T follicular helper cell (primary cell): ENCODE measurements around the gene MICAL2.

ENCODE experiments used
- DNase-seq: peaks from one replicate; pipeline ENCODE4 v3.0.0-alpha.2; 2020; ENCODE audit warnings: low read depth
- total RNA-seq, 2 experiments: gene quantifications; one replicate each; lab custom pipeline; 2026; lab: John Stamatoyannopoulos, UW

MICAL2 gene, protein sequence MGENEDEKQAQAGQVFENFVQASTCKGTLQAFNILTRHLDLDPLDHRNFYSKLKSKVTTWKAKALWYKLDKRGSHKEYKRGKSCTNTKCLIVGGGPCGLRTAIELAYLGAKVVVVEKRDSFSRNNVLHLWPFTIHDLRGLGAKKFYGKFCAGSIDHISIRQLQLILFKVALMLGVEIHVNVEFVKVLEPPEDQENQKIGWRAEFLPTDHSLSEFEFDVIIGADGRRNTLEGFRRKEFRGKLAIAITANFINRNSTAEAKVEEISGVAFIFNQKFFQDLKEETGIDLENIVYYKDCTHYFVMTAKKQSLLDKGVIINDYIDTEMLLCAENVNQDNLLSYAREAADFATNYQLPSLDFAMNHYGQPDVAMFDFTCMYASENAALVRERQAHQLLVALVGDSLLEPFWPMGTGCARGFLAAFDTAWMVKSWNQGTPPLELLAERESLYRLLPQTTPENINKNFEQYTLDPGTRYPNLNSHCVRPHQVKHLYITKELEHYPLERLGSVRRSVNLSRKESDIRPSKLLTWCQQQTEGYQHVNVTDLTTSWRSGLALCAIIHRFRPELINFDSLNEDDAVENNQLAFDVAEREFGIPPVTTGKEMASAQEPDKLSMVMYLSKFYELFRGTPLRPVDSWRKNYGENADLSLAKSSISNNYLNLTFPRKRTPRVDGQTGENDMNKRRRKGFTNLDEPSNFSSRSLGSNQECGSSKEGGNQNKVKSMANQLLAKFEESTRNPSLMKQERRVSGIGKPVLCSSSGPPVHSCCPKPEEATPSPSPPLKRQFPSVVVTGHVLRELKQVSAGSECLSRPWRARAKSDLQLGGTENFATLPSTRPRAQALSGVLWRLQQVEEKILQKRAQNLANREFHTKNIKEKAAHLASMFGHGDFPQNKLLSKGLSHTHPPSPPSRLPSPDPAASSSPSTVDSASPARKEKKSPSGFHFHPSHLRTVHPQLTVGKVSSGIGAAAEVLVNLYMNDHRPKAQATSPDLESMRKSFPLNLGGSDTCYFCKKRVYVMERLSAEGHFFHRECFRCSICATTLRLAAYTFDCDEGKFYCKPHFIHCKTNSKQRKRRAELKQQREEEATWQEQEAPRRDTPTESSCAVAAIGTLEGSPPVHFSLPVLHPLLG
- total RNA-seq: 32.2 to 52.3 reads per million in 2 experiments

DNA sequence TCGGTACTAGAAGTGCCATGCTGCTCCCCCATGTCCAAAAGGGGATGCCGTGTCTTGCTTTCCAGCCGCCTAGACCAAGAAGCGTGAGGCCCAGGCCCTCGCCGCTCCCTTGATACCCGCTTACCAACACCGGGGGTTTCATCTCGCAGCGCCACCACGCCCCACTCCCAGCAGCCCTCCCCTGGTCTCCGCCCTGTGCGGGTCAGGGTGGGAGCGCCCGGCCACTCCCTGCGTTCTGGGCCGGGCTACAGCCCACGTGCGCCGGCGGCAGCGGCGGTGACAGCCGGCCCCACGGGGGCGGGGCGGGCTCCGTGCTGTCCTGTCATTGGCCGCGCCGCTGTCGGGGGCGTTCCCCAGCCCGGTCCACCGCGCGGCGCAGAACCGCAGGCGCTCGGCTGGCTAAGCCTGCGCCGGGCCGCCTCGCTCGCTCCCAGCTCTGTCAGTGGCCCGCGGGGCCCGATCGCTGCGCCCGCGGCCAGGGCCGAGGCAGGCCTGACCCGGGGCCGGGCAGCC, at the start of gene MICAL2:
TSS of gene MICAL2 (plus strand) at position 390 of the 513 bp plus-strand sequence. CDS start 51,566 bp downstream, outside the sequence.
- peak; percentile 69 for DNase-seq

DNA sequence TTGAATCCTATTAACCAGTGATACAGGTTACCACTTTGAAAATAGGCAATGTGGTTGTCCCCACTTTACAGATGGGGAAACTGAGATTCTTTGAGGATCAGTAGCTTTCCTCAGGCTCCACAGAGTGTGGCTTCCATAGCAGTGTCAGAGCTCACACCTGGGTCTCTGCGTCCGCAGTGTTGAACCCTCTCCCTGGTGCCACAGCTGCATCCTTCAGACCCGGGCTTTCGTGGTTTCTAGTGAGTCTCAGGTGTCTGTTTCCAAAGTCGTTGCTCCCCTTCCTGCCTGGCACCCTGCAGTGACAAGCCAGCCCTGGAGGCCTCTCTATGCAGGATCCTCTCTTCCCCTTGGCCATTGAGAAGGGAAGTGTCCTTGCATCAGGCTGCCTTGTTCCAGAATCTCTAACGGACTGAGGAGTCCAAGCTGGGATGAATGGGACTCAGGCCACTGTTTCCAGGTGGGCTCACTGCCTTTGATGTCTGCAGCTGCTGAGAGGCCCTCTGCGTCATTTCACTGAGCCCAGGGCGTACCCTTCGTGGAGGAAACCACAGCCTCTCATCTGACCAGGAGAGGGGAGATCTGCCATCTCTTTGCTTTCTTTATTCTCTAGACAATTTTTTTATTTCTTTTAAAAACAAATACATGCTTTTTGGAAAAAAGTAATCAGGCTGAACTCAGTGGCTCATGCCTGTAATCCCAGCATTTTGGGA, 48.4 kb upstream of the MICAL2 start:
- no peak for DNase-seq

DNA sequence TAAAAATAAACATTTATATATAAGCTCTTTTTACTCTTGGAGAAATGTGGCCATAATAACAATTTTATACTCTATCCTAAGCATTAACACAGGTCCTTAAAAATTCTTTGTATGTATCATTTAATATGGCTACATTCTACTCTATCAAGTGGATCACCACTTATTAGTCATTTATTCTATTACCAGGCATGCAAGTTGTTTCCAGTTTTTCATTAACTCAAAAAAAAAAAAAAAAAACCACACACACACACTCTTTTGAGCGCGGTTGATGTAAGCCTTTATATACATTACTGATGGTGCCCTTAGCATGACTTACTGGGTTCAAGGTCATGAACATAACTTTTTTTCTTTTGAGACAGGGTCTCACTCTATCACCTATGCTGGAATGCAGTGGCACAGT, 47.1 kb upstream of the MICAL2 start:
- no peak for DNase-seq

DNA sequence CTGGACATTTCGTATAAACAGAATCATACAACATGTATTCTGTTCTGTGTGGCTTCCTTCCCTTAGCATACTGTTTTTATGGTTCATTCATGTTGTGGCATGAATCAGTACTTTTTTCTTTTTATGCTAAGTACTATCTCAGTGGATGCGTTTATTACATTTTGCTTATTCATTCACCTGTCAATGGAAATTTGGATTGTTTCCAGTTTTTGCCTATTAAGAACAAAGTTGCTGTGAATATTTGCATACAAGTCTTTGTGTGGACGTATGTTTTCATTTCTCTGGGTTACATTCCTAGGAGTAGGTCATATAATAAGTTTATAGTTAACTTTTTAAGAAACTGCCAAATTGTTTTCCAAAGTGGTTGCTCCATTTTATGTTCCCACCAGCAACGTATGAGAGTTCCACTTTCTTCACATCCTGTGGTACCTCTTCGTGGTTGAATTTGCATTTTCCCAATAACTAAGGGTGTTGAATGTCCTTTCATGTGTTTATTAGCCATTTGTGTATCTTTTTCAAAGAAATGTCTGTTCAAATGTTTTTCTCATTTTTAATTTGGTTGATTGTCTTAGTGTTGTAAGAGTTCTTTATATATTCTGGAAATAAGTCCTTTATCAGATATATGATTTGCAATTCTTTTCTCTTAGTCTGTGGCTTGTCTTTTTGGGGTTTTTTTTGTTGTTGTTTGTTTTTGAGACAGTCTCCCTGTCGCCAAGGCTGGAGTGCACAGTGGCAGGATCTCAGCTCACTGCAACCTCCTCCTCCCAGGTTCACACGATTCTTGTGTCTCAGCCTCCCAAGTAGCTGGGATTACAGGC, 46.0 kb upstream of the MICAL2 start:
- no peak for DNase-seq

DNA sequence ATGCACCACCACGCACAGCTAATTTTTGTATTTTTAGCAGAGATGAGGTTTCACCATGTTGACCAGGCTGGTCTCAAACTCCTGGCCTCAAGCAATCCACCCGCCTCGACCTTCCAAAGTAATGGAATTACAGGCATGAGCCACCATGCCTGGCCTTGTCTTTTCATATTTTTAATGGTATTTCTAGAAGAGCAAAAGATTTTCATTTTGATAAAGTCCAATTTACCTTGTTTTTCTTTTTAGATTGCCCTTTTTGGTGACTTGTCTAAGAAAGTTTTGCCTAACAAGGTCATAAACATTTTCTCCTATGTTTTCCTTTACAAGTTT, 45.5 kb upstream of the MICAL2 start:
- no peak for DNase-seq

DNA sequence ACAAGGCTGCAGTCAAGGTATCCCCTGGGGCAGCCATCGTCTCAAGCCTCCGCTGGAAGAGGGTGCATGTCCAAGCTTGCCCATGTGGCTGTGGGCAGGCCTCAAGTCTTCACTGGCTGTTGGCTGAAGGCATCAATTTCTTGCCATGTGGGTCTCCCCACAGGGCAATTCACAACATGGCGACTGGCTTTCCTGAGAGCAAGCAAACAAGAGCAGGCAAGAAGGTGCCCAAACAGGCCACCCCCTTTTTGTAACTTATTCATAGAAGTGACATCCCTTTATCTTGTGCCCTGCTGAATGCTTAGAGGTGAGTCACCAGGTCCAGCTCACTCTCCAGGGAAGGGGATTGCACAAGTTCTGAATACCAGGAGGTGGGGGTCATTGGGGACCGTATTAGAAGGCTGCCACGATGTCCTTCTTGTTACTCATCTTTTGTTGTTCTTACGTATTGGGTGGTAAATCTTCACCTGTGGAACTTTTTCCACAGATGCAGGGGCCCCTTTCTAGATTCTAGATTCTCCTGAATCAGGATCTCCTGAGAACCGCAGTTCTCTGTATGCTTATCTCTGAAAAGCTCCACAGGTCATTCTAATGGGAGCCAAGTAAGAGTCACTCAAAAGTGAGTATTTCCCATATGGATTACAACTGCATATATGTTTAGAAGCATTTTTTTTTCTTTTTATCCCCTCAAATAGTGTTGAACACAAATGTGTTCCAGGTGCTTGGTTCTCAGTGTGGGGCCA, 44.2 kb upstream of the MICAL2 start:
- no peak for DNase-seq

DNA sequence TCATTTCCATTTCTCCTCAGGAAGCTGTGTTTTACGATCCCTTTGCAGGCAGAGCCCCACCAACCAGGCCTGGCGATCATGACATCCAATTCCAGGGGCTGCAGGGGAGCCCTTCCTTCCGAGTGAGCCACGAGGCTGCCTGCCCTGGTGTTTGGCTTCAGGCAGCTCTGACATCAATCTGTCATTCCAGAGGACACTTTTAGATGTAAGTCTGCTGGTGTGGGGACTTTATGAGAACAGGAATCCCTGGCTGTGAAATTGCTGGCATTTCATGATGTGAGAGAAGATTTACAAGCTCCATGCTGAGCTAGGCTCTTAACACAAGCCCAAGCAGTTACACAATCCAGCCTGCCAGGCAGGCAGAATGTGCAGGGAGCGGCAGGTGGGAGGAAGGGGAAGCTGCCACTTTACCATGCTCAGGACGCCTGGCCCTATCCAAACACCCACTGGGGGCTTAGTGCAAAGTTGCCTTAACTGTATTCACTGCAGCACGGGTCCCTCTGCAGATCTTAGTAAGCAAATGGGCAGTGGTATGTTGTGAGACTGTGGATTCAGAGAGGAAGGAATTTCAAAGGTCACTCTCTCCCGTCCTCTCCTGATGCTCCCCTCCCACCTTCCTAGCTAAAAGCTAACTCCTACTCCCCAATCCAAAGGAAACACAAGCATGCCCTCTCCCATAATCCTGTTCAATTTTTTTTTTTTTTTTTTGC, 43.4 kb upstream of the MICAL2 start:
- DNase-seq: no peak

DNA sequence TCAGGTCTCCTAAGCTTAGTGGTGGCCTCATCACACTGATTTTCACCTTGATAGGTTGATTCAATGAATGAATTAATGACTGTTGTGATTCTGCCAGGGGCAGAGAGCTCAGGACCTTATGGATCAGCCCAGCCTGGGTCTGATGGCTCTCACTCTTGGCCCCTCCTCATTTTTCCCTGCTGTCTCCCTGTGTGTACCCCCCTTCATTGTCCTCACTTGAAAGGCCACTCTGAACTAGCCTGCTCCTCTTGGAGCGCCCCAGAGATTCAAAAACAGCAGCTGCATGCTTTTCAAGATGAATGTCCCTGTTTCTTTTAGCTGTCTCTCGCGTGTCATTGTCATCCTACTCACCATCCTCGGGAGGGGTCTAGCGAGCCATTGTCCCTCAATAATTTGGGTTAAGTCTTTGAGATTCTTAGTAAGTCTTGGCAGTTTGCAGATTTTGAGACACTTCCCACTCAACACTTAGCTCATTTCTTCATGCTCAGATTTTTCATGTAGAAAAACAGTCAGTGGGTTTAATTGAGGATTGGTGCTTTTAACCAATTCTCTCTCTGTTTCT, 42.5 kb upstream of the MICAL2 start:
- no peak for DNase-seq

DNA sequence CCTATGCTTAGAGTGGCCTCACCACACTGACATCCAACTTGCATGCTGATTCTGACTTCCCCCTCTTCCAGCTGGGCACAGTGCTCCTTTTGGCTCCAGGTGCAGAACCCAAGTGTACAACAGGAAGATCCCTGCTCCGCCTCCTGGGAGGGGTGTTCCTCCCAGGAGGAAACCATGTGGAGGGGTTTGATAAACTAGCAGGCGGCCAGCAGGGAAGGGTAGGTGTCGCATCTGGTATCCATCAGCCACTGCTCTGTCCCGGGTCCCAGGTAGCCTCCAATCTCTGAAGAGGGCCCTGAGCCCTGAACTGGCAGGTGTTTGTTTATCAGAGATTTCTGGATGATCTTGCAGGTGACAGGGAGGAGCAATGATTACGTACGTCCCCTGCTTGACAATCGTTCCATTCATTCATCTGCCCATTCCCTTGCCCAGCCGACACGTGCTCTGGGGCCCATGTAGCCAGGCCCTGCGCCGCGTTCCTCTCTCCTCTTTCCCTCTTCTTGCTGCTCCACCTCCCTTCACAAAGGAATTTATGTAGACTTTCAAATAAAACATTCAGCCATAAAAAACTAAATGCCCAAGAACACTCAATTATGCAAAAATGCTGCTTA, 41.2 kb upstream of the MICAL2 start:
- DNase-seq: no peak

DNA sequence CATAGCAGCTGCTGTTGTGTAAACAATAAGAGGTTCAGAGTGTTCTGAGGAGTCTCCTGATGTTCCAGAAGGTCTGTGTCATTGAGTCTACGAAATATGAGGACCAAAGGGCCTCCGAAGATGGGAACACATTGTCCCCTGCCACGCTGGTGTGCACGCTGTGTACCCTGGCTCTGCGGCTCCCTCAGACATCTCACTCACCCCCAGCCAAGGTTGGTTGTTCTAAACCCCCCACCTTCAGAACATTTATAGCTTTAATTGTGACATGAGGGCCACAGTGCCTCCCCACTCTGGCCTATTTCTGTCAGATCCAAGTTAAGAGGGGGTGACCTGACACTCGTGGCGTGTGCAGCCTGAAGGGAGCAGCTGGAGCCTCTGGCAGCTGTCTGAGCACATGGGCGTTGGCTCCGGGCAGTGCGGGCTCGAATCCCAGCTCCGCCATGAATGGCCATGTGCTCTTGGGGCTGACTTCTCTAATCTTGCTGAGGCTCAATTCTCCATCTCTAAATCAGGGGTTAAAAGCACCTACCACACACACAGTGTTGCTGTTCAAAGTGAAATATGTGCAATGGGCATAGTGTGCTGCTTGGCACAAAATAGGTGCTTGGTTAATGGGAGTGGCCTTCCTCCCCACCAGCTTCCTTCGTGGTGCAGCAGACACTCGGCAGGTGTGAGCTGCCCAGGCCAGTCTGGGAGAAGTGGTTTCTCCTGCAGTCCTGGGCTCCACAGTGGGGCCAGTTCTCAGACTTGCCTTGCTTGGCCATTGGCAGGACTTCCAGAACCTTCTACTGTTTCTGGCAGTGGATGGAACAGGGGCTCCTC, 39.7 kb upstream of the MICAL2 start:
- no peak for DNase-seq

DNA sequence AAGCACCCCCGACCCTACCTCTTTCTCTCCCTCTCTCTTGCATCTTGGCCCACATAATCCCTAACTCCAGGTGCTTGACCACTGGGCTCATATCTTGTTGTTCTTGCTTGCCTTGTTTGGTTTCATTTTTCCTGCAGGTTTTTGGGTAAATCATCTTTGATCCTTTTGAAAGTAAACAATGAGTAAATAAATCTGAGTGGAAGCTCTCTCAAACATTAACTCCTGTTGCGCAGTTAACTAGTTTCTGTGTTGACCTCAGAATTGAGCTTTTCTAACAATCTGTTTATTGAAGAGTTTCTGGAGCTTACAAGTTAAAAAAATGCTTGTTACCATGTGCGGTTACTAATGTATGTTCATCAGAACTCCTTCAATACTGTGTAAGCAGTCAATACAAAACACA, 38.8 kb upstream of the MICAL2 start:
- no peak for DNase-seq

DNA sequence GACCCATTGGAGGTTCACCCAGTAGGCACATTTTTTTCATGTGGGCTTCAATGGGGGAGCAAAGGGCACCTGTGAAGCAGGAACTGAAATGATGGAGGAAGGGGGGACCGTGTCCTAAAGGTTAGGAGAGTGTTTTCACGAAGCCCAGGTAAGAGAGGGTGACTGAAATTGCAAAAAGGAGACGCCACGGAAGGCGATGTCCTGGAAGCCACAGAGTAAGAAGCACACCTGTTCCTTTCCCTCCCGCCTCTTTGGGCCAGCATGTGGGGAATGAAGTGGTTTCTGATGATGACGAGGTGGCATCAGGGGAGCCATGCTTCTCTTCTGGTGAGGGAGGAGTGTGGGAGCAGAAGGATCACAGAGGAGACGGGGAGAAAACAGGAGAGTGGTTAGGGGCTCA, 37.0 kb upstream of the MICAL2 start:
- DNase-seq: no peak

DNA sequence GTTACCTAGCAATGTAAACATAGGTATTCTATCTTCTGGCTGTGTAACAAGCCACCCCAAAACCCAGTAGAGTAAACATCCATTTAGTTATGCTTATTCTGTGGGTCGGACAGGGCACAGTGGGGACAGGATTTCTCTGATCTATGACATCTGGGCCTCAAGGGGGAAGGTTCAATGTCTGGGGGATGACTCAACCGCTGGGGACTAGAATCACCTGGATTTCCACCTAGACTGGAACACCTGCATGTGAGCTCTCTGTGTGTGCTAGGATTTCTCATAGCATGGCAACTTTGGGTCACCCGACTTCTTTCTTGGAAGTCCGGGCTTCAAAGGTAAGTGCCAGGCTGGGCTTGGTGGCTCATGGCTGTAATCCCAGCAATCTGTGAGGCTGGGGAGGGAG, 36.5 kb upstream of the MICAL2 start:
- DNase-seq: no peak

DNA sequence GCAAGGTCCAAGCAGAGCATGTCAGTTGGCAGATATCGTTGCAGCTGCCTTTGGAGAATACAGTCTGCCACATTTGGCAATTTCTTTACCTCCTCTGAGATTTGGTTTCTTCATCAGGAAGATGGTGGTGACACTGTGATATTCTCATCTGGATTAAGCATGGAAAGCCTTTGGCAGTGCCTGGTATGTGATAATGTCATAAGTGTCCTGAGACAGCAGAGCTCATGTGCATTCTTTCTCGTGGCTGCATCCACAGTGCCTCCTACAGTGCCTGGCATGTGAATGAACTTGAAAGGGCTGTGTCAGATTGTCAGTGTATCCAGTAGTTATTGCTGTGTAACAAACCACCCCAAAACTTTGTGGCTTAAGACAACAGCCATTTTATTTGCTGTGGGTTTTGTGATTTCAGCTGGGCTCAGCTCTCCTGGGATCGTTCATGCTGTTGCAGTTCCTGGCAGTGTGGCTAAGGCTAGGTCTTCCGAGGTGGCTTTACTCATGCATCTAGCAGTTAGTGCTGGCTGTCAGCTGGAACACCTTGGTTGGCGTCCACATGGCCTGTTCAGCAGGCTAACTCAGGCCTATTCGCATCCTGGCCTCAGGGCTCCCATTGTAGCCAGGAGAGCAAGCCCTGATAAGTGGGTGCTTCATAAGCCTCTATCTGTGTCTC, 35.7 kb upstream of the MICAL2 start:
- no peak for DNase-seq

DNA sequence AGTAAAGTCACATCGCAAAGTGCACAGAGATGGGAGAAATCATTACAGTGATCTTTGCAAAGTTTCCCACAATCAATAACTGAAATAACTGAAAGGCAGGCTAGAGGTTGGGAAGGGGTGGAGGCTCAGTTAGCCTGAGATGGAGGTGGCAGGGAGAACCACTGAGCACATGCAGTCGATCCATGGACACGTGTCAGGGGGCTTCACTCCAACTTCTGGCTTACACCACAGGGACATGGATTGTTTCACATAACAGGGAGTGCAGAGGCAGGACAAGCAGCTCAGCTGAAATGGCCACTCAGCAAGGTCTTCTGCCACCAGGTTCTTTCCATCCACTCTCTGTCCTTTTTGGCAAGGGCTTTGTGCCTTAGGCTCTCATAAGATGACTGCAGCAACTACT, 35.1 kb upstream of the MICAL2 start:
- no peak for DNase-seq

DNA sequence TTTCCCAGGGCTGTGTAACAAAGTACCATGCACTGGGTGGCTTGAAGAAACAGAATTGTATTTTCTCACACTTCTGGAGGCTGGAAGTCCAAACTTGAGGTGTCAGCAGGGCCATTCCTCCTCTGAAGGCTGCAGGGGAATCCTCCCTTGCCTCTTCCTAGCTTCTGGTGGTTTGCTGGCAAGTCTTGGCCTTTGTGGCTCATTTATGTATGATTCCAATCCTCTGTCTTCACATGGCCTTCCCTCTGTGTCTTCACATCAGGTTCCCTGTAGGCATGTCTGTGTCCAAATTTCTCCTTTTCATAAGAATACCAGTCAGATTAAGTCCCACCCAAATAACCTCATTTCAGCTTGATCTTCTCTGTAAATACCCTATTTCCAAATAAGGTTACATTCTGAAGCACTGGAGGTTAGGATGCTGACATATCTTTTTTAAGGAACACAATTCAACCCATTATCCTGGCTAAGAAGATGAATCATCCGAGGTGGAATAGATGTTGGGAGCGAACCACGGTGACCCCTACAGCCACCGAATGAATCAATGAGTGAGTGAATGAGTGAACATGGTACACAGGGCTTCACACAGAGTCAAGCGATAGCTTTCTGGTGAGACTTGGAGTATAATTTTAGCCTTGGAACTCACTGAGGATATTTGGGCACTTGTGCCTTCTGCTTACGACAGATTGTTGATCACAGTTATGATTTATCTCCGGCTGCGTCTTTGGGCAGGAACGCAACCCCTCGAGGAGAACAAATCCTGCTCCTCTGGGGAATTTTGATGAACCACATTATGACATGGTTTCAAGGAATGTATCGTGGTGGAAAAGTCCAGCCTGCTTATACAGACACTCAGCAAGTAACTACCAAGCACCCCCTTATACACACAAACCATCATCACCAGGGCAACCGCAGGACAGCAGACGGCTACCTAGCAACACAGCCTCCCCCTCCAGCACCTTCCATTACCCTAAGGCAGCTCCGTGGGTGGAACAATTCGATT, 34.3 kb upstream of the MICAL2 start:
- DNase-seq: no peak
